Activated CD4-positive, alpha-beta T cell treated with anti-CD3 and anti-CD28 coated beads for 36 hours (primary cell): ENCODE results near the gene CCNK. TPM values are rescaled to one million over a fixed set of nuclear protein-coding genes. Genes with fewer than 3 reads are reported as not detected.

ENCODE experiments used
- ATAC-seq: fragments of 200-7000 bp; cut with Tn5 transposase; one replicate; pipeline ENCODE4 v1.10.0; 2021; ENCODE audit warnings: mild to moderate bottlenecking, moderate library complexity
- CTCF ChIA-PET: fragments of 350-600 bp; sonication (Branson Sonifier 250); formaldehyde crosslinking; loops from one replicate; lab custom pipeline; 2021; ENCODE audit warnings: antibody characterized with exemption; lab: Charles Lee
- POLR2A ChIA-PET: fragments of 350-600 bp; sonication (Branson Sonifier 250); formaldehyde crosslinking; loops from one replicate; lab custom pipeline; 2021; ENCODE audit warnings: antibody characterized with exemption, inconsistent platforms; lab: Charles Lee
- DNase-seq: peaks from one replicate; pipeline ENCODE4 v3.0.0-alpha.2; 2020
- H3K27ac Mint-ChIP-seq: one replicate; pipeline ENCODE4 v1.8.0; 2021; ENCODE audit warnings: mixed read lengths
- H3K27me3 Mint-ChIP-seq: one replicate; pipeline ENCODE4 v1.8.0; 2021; ENCODE audit warnings: mixed read lengths
- H3K36me3 Mint-ChIP-seq: one replicate; pipeline ENCODE4 v1.8.0; 2021; ENCODE audit warnings: low read depth, mixed read lengths
- H3K4me1 Mint-ChIP-seq: one replicate; pipeline ENCODE4 v1.8.0; 2021; ENCODE audit warnings: mixed read lengths
- H3K4me3 Mint-ChIP-seq: one replicate; pipeline ENCODE4 v1.8.0; 2021; ENCODE audit warnings: mild to moderate bottlenecking, moderate library complexity, mixed read lengths
- H3K9me3 Mint-ChIP-seq: one replicate; pipeline ENCODE4 v1.8.0; 2021; ENCODE audit warnings: low read depth, mixed read lengths
- intact Hi-C, 2 experiments: fragments of 100-400 bp; cut with DNase I in 1 of 2; cut with micrococcal nuclease in 1 of 2; formaldehyde crosslinking; loops; one replicate each; pipeline versions ENCODE4 v1.14.2 to v1.15.1; 2022 to 2024; cut with DNase I, micrococcal nuclease
- total RNA-seq, 2 experiments: library from RNA; stranded (reverse); gene quantifications; one replicate each; pipeline ENCODE4 v1.2.3, GENCODE V29; 2021

CCNK gene
- total RNA-seq, 2 experiments from 2014 or later: 93.7 to 96.2 TPM

- Mint-ChIP-seq H3K9me3 (no peaks in the 10 kb centered on the region), H3K36me3 (no peaks in the 10 kb centered on the region), H3K4me1 (no peaks in the 10 kb centered on the region), H3K27ac (no peak overlapping the region), H3K27me3 (no peaks in the 10 kb centered on the region), H3K4me3 (no peak overlapping the region)
- POLR2A ChIA-PET: no interaction called here
- ATAC-seq: no peak
- intact Hi-C loops: no loop called here
- CTCF ChIA-PET: interaction anchor here (1.4 kb wide), 1 partner anchor 10 kb away, joined by 3 read pairs; no protein-coding TSS in a partner anchor
- no peak for DNase-seq
Observed at GRCh38 chr14:99531251-99532096, 50.3 kb downstream of the CCNK start.

- DNase-seq (no peak), ATAC-seq (no peak)
- no peaks in the 10 kb centered on the region for H3K4me1 Mint-ChIP-seq
- no peaks in the 10 kb centered on the region for H3K36me3 Mint-ChIP-seq
- no peaks in the 10 kb centered on the region for H3K9me3 Mint-ChIP-seq
- CTCF ChIA-PET: interaction anchor here (0.6 kb wide), 2 partner anchors 124 to 391 kb away, joined by 3 read pairs; no protein-coding TSS in a partner anchor
- no peak overlapping the region for H3K27ac Mint-ChIP-seq
- H3K4me3 Mint-ChIP-seq: no peak overlapping the region
- H3K27me3 Mint-ChIP-seq: no peaks in the 10 kb centered on the region
- POLR2A ChIA-PET: no interaction called here
- intact Hi-C loops: no loop called here
Observed at GRCh38 chr14:99532310-99532709, 51.1 kb downstream of the CCNK start.

DNA sequence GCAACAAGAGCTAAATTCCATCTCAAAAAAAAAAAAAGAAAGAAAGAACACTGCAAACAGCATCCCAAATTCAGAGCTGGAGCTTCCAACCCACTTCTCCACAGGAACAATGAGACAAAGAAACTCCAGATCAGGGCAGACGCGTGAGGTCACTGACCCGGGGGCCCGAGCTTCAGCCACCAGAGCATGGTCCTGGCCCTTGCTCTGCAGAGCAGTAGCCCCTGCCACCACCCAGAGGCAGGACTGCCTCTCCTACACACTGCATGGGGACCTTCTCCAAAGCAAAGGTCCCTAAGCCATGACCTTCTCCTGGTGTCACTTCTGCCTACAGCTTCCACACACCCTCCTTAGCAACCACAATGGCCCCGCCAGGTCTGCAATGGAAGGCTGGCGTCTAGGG, 53.1 kb downstream of the CCNK start:
- H3K27ac Mint-ChIP-seq: no peak overlapping the region
- ChIA-PET POLR2A (no interaction called here), CTCF (no interaction called here)
- ATAC-seq (no peak), DNase-seq (no peak)
- no peak overlapping the region for H3K4me3 Mint-ChIP-seq
- intact Hi-C loops: no loop called here
- no peaks in the 10 kb centered on the region for H3K27me3 Mint-ChIP-seq
- no peaks in the 10 kb centered on the region for H3K4me1 Mint-ChIP-seq
- H3K9me3 Mint-ChIP-seq: no peaks in the 10 kb centered on the region
- no peaks in the 10 kb centered on the region for H3K36me3 Mint-ChIP-seq

GRCh38 chr14:99534863-99535262, 53.7 kb downstream of the CCNK start:
- Mint-ChIP-seq H3K4me1 (no peaks in the 10 kb centered on the region), H3K4me3 (no peak overlapping the region), H3K9me3 (no peaks in the 10 kb centered on the region), H3K27me3 (no peaks in the 10 kb centered on the region), H3K36me3 (no peaks in the 10 kb centered on the region), H3K27ac (no peak overlapping the region)
- no peak for DNase-seq
- ATAC-seq: no peak
- intact Hi-C loops: no loop called here
- POLR2A ChIA-PET: no interaction called here
- CTCF ChIA-PET: no interaction called here

GRCh38 chr14:99535448-99535847, 54.2 kb downstream of the CCNK start:
- Mint-ChIP-seq H3K36me3 (no peaks in the 10 kb centered on the region), H3K4me3 (no peak overlapping the region), H3K27ac (no peak overlapping the region), H3K27me3 (no peaks in the 10 kb centered on the region), H3K4me1 (no peaks in the 10 kb centered on the region), H3K9me3 (no peaks in the 10 kb centered on the region)
- ATAC-seq: no peak
- no peak for DNase-seq
- intact Hi-C loops: no loop called here
- ChIA-PET CTCF (no interaction called here), POLR2A (no interaction called here)

- H3K36me3 Mint-ChIP-seq: no peaks in the 10 kb centered on the region
- no peak overlapping the region for H3K27ac Mint-ChIP-seq
- DNase-seq (no peak), ATAC-seq (no peak)
- H3K27me3 Mint-ChIP-seq: no peaks in the 10 kb centered on the region
- no peak overlapping the region for H3K4me3 Mint-ChIP-seq
- H3K4me1 Mint-ChIP-seq: peaks cover 2% of the 10 kb centered on the region
- ChIA-PET POLR2A (no interaction called here), CTCF (no interaction called here)
- no peaks in the 10 kb centered on the region for H3K9me3 Mint-ChIP-seq
- intact Hi-C loops: no loop called here
Observed at GRCh38 chr14:99535908-99536778, 54.9 kb downstream of the CCNK start.

- peaks cover 7% of the 10 kb centered on the region for H3K4me1 Mint-ChIP-seq
- no peak for DNase-seq
- ATAC-seq: no peak
- no peaks in the 10 kb centered on the region for H3K27me3 Mint-ChIP-seq
- H3K36me3 Mint-ChIP-seq: no peaks in the 10 kb centered on the region
- ChIA-PET CTCF (no interaction called here), POLR2A (no interaction called here)
- intact Hi-C loops: no loop called here
- H3K9me3 Mint-ChIP-seq: no peaks in the 10 kb centered on the region
- no peak overlapping the region for H3K4me3 Mint-ChIP-seq
- no peak overlapping the region for H3K27ac Mint-ChIP-seq
Observed at GRCh38 chr14:99537399-99537798, 56.2 kb downstream of the CCNK start.

- CTCF ChIA-PET: no interaction called here
- ATAC-seq: no peak
- Mint-ChIP-seq H3K9me3 (no peaks in the 10 kb centered on the region), H3K27ac (no peak overlapping the region), H3K4me1 (peaks cover 7% of the 10 kb centered on the region), H3K27me3 (no peaks in the 10 kb centered on the region), H3K36me3 (no peaks in the 10 kb centered on the region), H3K4me3 (no peak overlapping the region)
- no peak for DNase-seq
- POLR2A ChIA-PET: no interaction called here
- intact Hi-C loops: no loop called here
Observed at GRCh38 chr14:99538275-99538674, 57.1 kb downstream of the CCNK start.

DNA sequence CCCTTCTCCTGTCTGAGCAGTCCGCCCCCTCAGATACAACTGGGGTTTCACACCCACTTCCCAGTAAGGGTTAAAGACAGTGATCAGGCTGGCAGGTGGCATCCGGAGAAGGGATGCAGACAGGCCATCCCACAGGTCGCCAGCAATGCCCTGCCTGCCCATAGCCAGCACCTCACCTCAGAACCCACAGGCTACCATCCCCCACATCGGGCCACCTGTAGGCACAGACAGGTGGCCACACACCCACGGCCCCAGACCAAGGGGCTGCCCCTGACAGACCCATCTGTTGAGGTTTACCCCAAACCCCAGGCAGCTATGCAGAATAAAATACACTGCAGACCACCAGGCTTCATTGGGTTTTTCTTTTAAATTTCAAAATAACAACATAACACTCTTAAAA, 57.5 kb downstream of the CCNK start:
- no peak for DNase-seq
- H3K27ac Mint-ChIP-seq: no peak overlapping the region
- no peaks in the 10 kb centered on the region for H3K36me3 Mint-ChIP-seq
- POLR2A ChIA-PET: no interaction called here
- H3K27me3 Mint-ChIP-seq: no peaks in the 10 kb centered on the region
- no peak for ATAC-seq
- intact Hi-C loops: no loop called here
- no peaks in the 10 kb centered on the region for H3K9me3 Mint-ChIP-seq
- CTCF ChIA-PET: no interaction called here
- H3K4me1 Mint-ChIP-seq: peaks cover 7% of the 10 kb centered on the region
- H3K4me3 Mint-ChIP-seq: no peak overlapping the region

DNA sequence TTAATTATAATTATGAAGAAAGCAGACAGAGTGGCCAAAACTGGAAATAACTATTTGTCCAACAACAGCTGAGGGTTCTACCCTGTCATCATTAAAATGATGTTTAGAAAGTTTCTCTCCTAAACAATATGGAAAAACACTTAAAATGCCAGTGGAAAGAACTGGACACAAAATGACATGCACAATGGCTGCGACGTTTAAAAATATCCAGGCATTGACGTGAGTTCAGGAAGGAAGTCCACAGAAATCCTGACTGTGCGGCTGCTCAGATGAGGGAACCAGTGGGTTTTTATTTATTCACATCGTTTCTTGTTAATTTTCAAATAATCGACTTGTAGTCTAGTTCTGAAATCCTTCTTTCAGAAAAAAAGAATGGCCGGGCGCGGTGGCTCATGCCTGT, 58.3 kb downstream of the CCNK start:
- Mint-ChIP-seq H3K9me3 (no peaks in the 10 kb centered on the region), H3K4me3 (no peak overlapping the region), H3K27ac (no peak overlapping the region), H3K36me3 (no peaks in the 10 kb centered on the region), H3K4me1 (peaks cover 7% of the 10 kb centered on the region), H3K27me3 (no peaks in the 10 kb centered on the region)
- ChIA-PET POLR2A (no interaction called here), CTCF (no interaction called here)
- intact Hi-C loops: no loop called here
- DNase-seq (no peak), ATAC-seq (no peak)

DNA sequence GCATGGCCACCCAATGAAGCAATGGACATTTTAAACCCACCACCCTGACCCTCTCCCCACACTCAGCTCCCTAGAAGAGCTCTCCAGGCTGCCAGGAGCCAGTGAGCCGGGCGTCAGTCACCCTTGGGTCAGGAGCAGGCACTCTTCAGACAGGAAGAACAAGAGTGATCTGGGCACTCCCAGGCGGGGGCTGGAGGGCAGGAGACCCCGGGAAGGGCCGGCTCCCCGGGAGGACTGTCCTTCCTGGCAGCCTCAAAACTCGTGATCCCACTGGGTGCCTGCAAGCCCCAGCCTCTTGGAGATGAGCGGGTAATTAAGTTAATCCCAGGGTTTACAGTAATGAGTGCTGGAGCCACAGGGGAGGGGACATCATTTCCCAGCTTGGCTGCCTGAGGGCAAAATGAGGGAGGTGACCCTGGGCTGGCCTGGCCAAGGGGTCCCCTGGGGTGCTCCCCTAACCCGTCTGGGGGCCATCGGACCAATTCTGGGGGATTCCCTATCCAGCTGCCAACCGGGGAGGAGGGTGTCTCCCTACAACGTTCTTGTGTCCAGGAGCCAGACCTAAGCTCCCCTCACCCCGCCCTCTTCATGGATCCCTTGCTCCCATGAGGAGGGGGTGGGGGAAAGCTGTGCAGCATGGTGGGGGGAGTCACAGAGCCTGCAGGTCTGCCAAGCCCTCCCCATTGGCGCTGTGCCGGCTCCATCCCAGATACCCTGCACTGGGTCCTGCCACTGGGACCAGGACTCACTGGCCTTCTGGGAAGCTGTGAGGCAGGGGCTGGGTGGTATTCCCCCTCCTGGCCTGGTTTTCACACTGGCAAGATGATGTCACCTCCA, 59.2 kb downstream of the CCNK start:
- ChIA-PET POLR2A (interaction anchor here (0.6 kb wide), 1 partner anchor 297 kb away, joined by 3 read pairs; no protein-coding TSS in a partner anchor), CTCF (interaction anchor here (1.1 kb wide), 1 partner anchor 88 kb away, joined by 3 read pairs; no protein-coding TSS in a partner anchor)
- H3K4me1 Mint-ChIP-seq: peaks cover 7% of the 10 kb centered on the region
- no peaks in the 10 kb centered on the region for H3K36me3 Mint-ChIP-seq
- no peaks in the 10 kb centered on the region for H3K27me3 Mint-ChIP-seq
- no peak overlapping the region for H3K4me3 Mint-ChIP-seq
- DNase-seq (no peak), ATAC-seq (no peak)
- H3K27ac Mint-ChIP-seq: no peak overlapping the region
- intact Hi-C loops: no loop called here
- no peaks in the 10 kb centered on the region for H3K9me3 Mint-ChIP-seq
